SK-N-SH treated with all-trans-retinoic acid at 6 μM for 48 hours (cell line): ENCODE measurements around the gene DPYD.
A peak's percentile ranks its signal among the peaks of the same experiment; 100 is the strongest.

Source experiments
- ATAC-seq: fragments of 200-7000 bp; cut with Tn5 transposase; 3 replicates; pipeline ENCODE4 v1.9.1; 2020; ENCODE audit warnings: mild to moderate bottlenecking, moderate library complexity
- ARNTL ChIP-seq: fragments of 450-650 bp; formaldehyde crosslinking; IDR thresholded peaks from 2 replicates; pipeline ENCODE4 v1.5.0; 2020; ENCODE audit warnings: low read depth, mild to moderate bottlenecking, moderate library complexity, borderline replicate concordance
- BACH2 ChIP-seq: fragments of 250-450 bp; sonication (Bioruptor Pico); IDR thresholded peaks from 2 replicates; pipeline ENCODE4 v1.9.0; 2021; ENCODE audit warnings: mild to moderate bottlenecking, borderline replicate concordance
- ESRRG ChIP-seq: fragments of 250-450 bp; sonication (Bioruptor Pico); IDR thresholded peaks from 2 replicates; pipeline ENCODE4 v1.6.1; 2021; ENCODE audit warnings: mild to moderate bottlenecking
- GLIS3 ChIP-seq: fragments of 250-450 bp; sonication (Bioruptor Pico); IDR thresholded peaks from 2 replicates; pipeline ENCODE4 v1.5.0; 2020; ENCODE audit warnings: mild to moderate bottlenecking, moderate library complexity
- ISL1 ChIP-seq: fragments of 250-450 bp; sonication (Bioruptor Pico); IDR thresholded peaks from 2 replicates; pipeline ENCODE4 v2.1.2; 2022; ENCODE audit warnings: mild to moderate bottlenecking, moderate library complexity
- OSR1 ChIP-seq: fragments of 250-450 bp; sonication (Bioruptor Pico); IDR thresholded peaks from 2 replicates; pipeline ENCODE4 v1.8.0; 2022; ENCODE audit warnings: moderate library complexity, mild to moderate bottlenecking, inconsistent platforms
- PATZ1 ChIP-seq: fragments of 250-450 bp; sonication (Bioruptor Pico); IDR thresholded peaks from 2 replicates; pipeline ENCODE4 v1.8.0; 2020; ENCODE audit warnings: mild to moderate bottlenecking, moderate library complexity, borderline replicate concordance
- PPARA ChIP-seq: fragments of 250-450 bp; sonication (Bioruptor Pico); IDR thresholded peaks from 2 replicates; pipeline ENCODE4 v1.5.0; 2020; ENCODE audit warnings: mild to moderate bottlenecking, borderline replicate concordance
- RARB ChIP-seq: fragments of 250-450 bp; sonication (Bioruptor Pico); IDR thresholded peaks from 2 replicates; pipeline ENCODE4 v1.8.0; 2021; ENCODE audit warnings: mild to moderate bottlenecking, moderate library complexity
- SNAI2 ChIP-seq: fragments of 250-450 bp; sonication (Bioruptor Pico); IDR thresholded peaks from 2 replicates; pipeline ENCODE4 v1.5.0; 2020; ENCODE audit warnings: mild to moderate bottlenecking, moderate library complexity
- TCF4 ChIP-seq: fragments of 250-450 bp; sonication (Bioruptor Pico); IDR thresholded peaks from 2 replicates; pipeline ENCODE4 v1.8.0; 2021; ENCODE audit warnings: mild to moderate bottlenecking, moderate library complexity, borderline replicate concordance
- TOX ChIP-seq: fragments of 250-450 bp; sonication (Bioruptor Pico); IDR thresholded peaks from 2 replicates; pipeline ENCODE4 v1.8.0; 2021; ENCODE audit warnings: mild to moderate bottlenecking, moderate library complexity, borderline replicate concordance
- ZC3H10 ChIP-seq: fragments of 250-450 bp; sonication (Bioruptor Pico); IDR thresholded peaks from 2 replicates; pipeline ENCODE4 v1.5.1; 2021; ENCODE audit warnings: mild to moderate bottlenecking, moderate library complexity
- ZFP3 ChIP-seq: fragments of 250-450 bp; sonication (Bioruptor Pico); IDR thresholded peaks from 2 replicates; pipeline ENCODE4 v1.5.0; 2020; ENCODE audit warnings: mild to moderate bottlenecking, moderate library complexity
- ZFP30 ChIP-seq: fragments of 450-650 bp; formaldehyde crosslinking; IDR thresholded peaks from 2 replicates; pipeline ENCODE4 v1.5.0; 2022; ENCODE audit warnings: mild to moderate bottlenecking, moderate library complexity
- ZNF565 ChIP-seq: fragments of 450-650 bp; formaldehyde crosslinking; conservative IDR thresholded peaks from 2 replicates; pipeline ENCODE4 v1.5.0; 2020; ENCODE audit warnings: low read depth, mild to moderate bottlenecking, moderate library complexity
- ZNF70 ChIP-seq: fragments of 450-650 bp; formaldehyde crosslinking; IDR thresholded peaks from 2 replicates; pipeline ENCODE4 v1.5.0; 2020; ENCODE audit warnings: mild to moderate bottlenecking, moderate library complexity
- ZNF8 ChIP-seq: fragments of 450-650 bp; formaldehyde crosslinking; IDR thresholded peaks from 2 replicates; pipeline ENCODE4 v1.5.0; 2020; ENCODE audit warnings: mild to moderate bottlenecking, moderate library complexity
- TF ChIP-seq, protein P1 (sequence below): fragments of 250-450 bp; sonication (Bioruptor Pico); IDR thresholded peaks from 2 replicates; pipeline ENCODE4 v1.8.0; 2021; ENCODE audit warnings: low read depth, mild to moderate bottlenecking, moderate library complexity, borderline replicate concordance
- TF ChIP-seq, protein P2 (sequence below): fragments of 250-450 bp; sonication (Bioruptor Pico); IDR thresholded peaks from 2 replicates; pipeline ENCODE4 v1.5.1; 2020; ENCODE audit warnings: low read depth, mild to moderate bottlenecking, moderate library complexity
- TF ChIP-seq, protein P3 (sequence below): fragments of 250-450 bp; sonication (Bioruptor Pico); IDR thresholded peaks from 2 replicates; pipeline ENCODE4 v1.5.0; 2020; ENCODE audit warnings: mild to moderate bottlenecking, moderate library complexity

The DPYD gene

GRCh38 chr1:97563926-97564325, 356.9 kb downstream of the DPYD start:
- TF ChIP-seq OSR1 (CRISPR knock-in tag), result no peak
- TF ChIP-seq ZNF565 (CRISPR knock-in tag), result no peak
- no peak for TF ChIP-seq ZFP3 (CRISPR knock-in tag)
- TF ChIP-seq ZFP30 (CRISPR knock-in tag), result no peak
- no peak for TF ChIP-seq PPARA
- no peak for TF ChIP-seq ARNTL
- no peak for TF ChIP-seq ISL1 (CRISPR knock-in tag)
- no peak for TF ChIP-seq ESRRG (CRISPR knock-in tag)
- no peak for TF ChIP-seq TCF4 (CRISPR knock-in tag)
- no peak for TF ChIP-seq ZNF70 (CRISPR knock-in tag)
- no peak for TF ChIP-seq BACH2 (CRISPR knock-in tag)
- TF ChIP-seq, protein P1, sequence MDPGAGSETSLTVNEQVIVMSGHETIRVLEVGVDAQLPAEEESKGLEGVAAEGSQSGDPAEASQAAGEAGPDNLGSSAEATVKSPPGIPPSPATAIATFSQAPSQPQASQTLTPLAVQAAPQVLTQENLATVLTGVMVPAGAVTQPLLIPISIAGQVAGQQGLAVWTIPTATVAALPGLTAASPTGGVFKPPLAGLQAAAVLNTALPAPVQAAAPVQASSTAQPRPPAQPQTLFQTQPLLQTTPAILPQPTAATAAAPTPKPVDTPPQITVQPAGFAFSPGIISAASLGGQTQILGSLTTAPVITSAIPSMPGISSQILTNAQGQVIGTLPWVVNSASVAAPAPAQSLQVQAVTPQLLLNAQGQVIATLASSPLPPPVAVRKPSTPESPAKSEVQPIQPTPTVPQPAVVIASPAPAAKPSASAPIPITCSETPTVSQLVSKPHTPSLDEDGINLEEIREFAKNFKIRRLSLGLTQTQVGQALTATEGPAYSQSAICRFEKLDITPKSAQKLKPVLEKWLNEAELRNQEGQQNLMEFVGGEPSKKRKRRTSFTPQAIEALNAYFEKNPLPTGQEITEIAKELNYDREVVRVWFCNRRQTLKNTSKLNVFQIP (CRISPR knock-in tag), result no peak
- ATAC-seq, result no peak

GRCh38 chr1:97562081-97562480, 358.8 kb downstream of the DPYD start:
- ATAC-seq, result peak; percentile 43
- TF ChIP-seq ISL1 (CRISPR knock-in tag) (no peak), BACH2 (CRISPR knock-in tag) (no peak), ZFP30 (CRISPR knock-in tag) (no peak), PPARA (no peak), ZC3H10 (CRISPR knock-in tag) (no peak), ZNF565 (CRISPR knock-in tag) (no peak), ESRRG (CRISPR knock-in tag) (no peak), TOX (no peak), TCF4 (CRISPR knock-in tag) (no peak), ARNTL (no peak)
- TF ChIP-seq, protein P2, sequence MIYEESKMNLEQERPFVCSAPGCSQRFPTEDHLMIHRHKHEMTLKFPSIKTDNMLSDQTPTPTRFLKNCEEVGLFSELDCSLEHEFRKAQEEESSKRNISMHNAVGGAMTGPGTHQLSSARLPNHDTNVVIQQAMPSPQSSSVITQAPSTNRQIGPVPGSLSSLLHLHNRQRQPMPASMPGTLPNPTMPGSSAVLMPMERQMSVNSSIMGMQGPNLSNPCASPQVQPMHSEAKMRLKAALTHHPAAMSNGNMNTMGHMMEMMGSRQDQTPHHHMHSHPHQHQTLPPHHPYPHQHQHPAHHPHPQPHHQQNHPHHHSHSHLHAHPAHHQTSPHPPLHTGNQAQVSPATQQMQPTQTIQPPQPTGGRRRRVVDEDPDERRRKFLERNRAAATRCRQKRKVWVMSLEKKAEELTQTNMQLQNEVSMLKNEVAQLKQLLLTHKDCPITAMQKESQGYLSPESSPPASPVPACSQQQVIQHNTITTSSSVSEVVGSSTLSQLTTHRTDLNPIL (CRISPR knock-in tag), result no peak
- TF ChIP-seq, protein P3, sequence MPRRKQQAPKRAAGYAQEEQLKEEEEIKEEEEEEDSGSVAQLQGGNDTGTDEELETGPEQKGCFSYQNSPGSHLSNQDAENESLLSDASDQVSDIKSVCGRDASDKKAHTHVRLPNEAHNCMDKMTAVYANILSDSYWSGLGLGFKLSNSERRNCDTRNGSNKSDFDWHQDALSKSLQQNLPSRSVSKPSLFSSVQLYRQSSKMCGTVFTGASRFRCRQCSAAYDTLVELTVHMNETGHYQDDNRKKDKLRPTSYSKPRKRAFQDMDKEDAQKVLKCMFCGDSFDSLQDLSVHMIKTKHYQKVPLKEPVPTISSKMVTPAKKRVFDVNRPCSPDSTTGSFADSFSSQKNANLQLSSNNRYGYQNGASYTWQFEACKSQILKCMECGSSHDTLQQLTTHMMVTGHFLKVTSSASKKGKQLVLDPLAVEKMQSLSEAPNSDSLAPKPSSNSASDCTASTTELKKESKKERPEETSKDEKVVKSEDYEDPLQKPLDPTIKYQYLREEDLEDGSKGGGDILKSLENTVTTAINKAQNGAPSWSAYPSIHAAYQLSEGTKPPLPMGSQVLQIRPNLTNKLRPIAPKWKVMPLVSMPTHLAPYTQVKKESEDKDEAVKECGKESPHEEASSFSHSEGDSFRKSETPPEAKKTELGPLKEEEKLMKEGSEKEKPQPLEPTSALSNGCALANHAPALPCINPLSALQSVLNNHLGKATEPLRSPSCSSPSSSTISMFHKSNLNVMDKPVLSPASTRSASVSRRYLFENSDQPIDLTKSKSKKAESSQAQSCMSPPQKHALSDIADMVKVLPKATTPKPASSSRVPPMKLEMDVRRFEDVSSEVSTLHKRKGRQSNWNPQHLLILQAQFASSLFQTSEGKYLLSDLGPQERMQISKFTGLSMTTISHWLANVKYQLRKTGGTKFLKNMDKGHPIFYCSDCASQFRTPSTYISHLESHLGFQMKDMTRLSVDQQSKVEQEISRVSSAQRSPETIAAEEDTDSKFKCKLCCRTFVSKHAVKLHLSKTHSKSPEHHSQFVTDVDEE (CRISPR knock-in tag), result no peak
- TF ChIP-seq, protein P1 (CRISPR knock-in tag), result no peak

DNA sequence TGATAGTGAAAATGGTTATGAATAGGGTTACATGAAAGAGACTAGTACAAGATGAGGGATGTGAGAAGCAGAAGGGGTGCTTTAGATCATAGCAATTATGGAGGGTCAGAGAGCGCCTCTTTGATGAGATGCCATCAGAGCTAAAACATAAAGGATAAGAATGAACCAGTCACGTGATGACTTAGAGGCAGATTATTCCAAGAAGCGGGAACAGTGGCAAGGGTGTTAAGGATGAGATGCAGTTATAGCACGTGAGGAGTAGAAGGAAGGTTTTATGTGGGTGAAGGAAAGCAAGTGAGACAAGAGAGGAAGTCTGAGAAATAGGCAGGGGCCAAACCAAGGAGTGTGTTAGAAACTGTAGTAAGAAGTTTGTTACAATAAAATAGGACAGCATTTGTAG, 360.1 kb downstream of the DPYD start:
- no peak for ATAC-seq
- no peak for TF ChIP-seq SNAI2 (CRISPR knock-in tag)
- TF ChIP-seq BACH2 (CRISPR knock-in tag), result no peak
- TF ChIP-seq GLIS3 (CRISPR knock-in tag), result no peak
- no peak for TF ChIP-seq TCF4 (CRISPR knock-in tag)
- TF ChIP-seq ARNTL, result no peak
- TF ChIP-seq PATZ1 (CRISPR knock-in tag), result no peak
- no peak for TF ChIP-seq ZNF565 (CRISPR knock-in tag)
- no peak for TF ChIP-seq RARB (CRISPR knock-in tag)
- TF ChIP-seq ZNF8 (CRISPR knock-in tag), result no peak
- TF ChIP-seq, protein P1 (CRISPR knock-in tag), result no peak
- TF ChIP-seq, protein P3 (CRISPR knock-in tag), result no peak
- TF ChIP-seq ZNF70 (CRISPR knock-in tag), result no peak
- no peak for TF ChIP-seq ZFP30 (CRISPR knock-in tag)
- TF ChIP-seq TOX, result no peak
- no peak for TF ChIP-seq ZFP3 (CRISPR knock-in tag)
